ENCODE results near the gene NYNRIN.

- no peak for TF ChIP-seq CTCF (IDR thresholded peaks at IDR 0.05)
- TF ChIP-seq POLR2A (IDR thresholded peaks at IDR 0.05): no peak
Observed at GRCh38 chr14:24390701-24391468, 7.9 kb upstream of the NYNRIN start.
